ENCODE data around the gene NR2E3.
"Not testable (repeated sequence)": the region's sequence is repeated elsewhere in the genome, so short reads cannot be mapped to it uniquely, and the experiment has no call there.

NR2E3 gene

DNA sequence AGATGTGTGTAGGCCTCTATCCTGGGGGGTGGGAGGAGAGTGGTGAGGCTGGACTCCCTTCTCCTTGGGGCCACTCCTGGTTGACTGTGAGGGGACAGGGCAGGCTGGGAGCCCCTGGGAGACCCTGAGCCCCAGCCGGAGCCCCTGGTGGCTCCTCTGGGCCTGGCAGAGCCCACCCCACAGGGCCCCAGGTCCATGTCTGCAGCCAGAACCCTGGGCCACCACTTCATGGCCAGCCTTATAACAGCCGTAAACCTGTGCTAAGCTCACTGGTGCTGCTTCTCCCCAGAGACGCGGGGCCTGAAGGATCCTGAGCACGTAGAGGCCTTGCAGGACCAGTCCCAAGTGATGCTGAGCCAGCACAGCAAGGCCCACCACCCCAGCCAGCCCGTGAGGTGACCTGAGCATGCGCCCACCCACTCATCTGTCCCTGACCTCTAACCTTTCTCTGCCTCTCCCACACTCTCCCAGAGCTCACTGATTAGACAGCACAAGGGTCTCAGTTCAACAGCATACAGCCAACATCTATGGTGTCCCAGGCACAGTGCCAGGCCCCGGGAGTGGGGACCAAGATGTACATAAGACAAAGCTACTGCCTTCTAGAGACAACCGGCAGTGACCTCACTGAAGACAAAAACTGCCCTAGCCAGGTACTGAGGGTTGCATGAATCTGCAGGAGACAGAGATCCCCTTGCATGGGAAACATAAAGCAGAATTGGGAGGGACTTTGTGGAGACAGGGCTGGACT, 3.5 kb downstream of the NR2E3 start:
- in situ Hi-C loops (cut with MboI; ENCODE audit: low sequenced_read_pairs): no loop called here

DNA sequence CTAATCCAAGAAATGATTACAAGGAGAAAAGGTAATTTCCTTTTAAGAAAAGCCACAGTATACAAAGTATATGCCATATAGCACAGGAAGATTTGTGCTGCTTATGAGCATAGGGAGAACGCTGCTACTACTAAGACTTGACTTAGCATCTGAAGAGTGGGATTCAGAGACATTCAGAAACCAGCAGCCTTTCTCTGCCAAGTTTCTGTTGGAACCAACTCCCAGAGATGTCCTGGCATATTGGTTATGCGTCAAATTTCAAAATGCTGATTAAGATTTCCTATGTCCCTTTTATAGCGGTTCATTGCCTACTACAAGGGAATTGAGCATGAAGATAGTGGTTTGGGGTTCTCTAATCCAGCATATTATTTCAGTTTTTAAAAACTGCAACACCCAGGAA, 4.9 kb downstream of the NR2E3 start:
- in situ Hi-C loops (cut with MboI; ENCODE audit: low sequenced_read_pairs): no loop called here

DNA sequence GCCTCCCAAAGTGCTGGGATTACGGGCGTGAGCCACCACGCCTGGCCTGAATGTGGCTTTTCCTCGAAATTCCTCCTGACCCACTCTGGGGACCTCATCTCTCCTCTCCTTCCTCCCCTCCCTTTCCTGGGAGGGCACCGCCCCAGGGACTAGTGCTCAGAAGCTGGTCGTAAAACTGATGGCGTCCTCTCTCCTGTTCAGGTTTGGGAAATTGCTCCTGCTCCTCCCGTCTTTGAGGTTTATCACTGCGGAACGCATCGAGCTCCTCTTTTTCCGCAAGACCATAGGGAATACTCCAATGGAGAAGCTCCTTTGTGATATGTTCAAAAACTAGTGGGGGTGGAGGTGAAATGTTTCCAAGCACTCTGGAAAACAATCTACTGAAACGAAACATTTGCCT, 7.0 kb downstream of the NR2E3 start:
- in situ Hi-C loops (cut with MboI; ENCODE audit: low sequenced_read_pairs): no loop called here

DNA sequence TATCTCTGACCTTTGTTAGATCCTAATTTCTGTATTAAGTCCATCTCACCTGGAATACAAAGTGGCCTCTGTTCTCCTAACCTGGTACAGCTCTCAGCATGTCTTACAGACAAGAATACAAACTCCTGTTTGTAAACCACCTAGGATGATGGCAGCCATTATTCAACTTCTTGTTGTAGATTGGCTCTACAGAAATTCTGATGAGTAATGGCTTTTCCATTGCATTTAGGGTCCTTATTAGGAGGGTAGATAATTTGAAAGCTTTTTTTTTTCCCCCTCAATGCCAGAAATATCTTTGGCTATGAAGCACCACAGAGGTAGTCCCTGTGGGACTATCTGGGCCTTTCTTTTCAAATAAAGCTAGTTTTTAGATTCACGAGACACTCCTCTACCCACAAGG, 9.8 kb downstream of the NR2E3 start:
- in situ Hi-C loops (cut with MboI; ENCODE audit: low sequenced_read_pairs): no loop called here

DNA sequence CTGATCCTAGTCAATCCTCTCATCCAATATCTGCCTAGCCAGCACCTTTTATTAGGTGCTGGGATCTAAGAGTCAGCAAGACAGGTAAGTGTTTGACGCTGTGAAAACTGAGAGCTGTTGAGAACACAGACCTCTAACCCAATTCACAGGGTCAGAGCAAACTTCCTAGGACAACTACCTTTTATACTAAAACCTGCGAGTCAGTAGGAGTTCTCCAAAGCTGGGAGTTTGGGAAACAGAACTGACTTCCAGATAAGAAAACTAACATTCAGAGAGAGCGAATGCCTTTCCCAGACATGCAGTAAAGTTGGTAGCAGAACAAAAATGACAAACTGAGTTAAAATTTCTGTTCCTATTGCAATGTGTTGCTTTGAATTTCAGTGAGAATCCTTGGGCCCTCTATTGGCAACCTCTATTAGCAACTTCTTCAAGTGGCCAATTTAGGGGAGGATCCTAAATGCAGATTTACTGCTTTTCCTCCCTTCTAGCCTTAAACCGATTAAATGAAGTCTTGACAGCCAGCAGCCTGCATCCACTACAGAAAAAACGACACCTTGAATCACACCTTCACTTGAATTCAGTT, 11.3 kb downstream of the NR2E3 start:
- in situ Hi-C loops (cut with MboI; ENCODE audit: low sequenced_read_pairs): no loop called here

DNA sequence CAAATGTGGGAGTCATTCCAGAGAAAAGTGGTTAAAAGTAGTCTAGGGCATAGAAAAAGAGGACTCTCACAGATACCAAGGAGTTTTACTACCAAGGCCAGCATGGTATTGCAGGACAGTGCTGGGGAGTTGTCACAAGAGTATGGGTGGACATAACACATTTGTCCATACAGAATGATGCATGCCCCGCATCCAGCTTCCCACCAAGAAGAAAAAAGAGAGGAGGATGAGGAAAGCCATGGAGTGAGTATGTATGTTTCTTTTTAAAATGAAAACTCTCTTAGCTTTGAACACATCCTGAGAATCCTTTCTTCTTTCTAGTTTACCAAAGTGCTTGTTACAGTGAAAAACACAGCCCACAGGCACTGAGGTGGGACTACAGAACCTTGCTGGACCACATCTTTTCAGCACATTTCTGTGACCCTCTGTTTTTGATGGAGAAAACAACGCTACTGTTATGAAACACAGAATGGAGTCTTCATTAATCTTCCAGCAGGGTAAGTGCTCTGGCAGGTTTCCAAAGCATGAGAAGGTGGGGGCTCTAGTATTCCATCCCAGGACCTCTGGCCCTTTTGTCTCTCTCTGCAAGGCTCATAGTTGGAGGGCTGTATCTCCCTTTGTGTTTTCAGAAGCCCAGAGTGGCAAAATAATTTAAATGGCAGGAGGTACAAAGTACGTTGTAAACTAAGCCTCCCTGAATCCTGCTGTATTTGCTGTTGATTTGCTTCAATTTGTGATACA, 12.7 kb downstream of the NR2E3 start:
- in situ Hi-C loops (cut with MboI; ENCODE audit: low sequenced_read_pairs): no loop called here

DNA sequence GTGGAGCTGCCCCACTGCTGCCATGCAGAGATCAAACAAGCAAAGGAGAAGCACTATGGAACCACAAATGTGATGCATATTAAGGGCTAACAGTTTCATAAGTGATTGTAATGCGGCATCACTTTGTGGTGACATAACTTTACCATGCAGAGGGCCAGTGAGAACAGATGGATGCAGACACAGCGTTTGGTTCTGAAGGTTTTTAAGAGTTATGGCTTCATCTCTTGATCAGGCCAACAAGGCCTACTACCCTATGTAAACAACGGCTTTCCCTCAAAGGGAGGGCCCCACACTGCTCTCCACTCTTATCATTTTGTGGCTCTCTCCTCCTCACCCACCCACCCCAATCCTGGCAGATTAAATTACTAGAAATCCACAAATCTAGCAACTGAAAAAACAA, 13.4 kb downstream of the NR2E3 start:
- in situ Hi-C loops (cut with MboI; ENCODE audit: low sequenced_read_pairs): no loop called here

DNA sequence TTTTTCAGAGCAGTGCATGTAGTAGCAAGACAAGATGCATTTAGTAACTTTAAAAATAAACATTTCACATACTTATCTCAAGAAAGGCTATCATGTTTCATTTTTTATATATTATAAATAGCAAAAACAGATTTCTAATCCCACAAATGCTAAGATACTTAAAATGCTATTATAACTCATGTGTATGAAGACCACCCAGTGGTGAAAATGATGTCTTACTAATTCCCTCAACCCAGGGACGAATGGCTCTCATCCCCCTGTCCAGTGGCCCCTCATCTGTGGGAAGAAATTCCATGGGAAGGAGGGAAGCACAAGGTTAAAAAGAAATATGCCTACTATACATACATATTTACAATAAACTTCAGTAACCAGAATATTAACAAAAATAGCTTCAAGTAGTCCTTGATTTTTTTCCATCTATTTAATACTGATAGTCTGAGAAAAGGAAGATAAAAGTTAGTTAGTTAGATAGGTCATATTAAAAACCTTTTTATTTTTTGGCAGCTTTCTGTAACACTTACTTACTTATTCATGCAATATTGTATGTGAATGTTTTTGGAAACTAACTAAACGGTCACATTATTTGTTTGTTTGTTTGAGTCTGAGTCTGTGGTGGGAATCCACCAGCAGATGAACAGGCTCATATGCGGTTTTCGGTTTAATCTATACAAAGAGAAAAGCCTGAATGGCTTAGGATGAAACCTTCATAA, 14.8 kb downstream of the NR2E3 start:
- in situ Hi-C loops (cut with MboI; ENCODE audit: low sequenced_read_pairs): no loop called here

DNA sequence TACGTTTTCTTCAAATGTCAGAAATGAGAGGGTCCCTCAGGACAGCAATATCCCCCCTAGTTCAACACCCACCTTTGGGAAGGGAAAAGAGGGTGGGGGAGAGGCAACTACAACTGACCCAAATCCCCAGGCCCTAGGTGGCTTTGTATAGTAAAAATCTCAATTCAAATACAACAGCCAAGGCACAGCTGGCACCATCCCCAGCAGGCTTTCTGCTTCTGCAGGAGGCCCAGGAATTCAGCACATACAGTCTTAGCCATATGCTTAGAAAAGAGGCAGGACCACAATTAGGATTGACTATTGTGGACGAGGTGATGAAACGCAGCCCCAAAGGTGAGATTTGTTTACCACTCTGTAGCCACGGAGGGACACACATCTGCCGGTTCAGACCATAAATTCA, 15.8 kb downstream of the NR2E3 start:
- in situ Hi-C loops (cut with MboI; ENCODE audit: low sequenced_read_pairs): no loop called here

DNA sequence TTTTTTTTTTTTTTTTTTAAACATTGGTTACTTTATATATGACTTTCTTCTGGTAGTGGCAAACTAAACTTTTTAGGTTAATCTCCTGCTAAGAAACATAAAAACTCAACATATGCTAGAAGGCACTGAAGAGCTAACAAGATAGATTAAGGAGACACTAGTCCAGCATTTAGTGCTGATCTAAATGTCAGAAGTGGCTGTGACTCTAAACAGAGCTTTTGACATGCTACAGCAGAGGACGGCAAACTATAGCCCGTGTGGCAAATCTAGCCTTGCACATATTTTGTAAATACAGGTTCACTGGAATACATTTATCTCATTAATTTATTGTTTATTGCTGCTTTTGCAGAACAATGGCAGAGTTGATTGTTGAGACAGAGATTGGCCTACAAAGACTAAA, 20.6 kb downstream of the NR2E3 start:
- in situ Hi-C loops (cut with MboI; ENCODE audit: low sequenced_read_pairs): no loop called here

DNA sequence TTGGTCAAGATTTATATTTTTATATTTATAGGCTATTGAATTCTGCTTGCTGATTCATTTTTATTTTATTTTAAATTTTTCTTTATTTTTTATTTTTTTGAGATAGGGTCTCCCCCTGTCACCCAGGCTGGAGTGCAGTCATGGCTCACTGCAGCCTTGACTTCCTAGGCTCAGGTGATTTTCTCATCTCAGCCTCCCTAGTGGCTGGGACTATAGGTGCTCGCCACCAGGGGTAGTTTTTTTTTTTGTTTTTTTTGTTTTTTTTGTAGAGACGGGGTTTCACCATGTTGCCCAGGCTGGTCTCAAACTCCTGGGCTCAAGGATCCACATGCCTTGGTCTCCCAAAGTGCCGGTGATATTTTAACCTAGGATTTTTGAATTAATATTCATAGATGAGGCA, 31.2 kb downstream of the NR2E3 start:
- in situ Hi-C loops (cut with MboI; ENCODE audit: low sequenced_read_pairs): no loop called here

DNA sequence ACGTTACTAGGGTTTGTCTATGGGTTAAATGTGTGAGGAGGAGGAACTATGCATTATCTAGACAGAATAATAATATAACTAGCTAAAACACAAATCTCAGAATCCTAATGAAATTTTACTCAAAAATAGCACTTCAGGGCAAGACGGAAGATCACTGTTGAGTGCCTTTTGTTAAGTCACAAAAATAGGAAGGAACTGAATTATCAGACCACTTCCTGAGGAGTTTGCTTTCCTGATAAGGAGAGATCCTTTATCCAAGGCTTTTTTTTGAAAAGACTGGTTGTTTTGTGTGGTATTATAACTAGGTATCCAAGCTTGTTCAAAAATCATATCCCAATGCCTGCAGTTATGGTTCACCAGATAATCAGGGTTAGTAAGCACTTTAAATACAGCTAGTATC, 34.6 kb downstream of the NR2E3 start:
- in situ Hi-C loops (cut with MboI; ENCODE audit: low sequenced_read_pairs): no loop called here

DNA sequence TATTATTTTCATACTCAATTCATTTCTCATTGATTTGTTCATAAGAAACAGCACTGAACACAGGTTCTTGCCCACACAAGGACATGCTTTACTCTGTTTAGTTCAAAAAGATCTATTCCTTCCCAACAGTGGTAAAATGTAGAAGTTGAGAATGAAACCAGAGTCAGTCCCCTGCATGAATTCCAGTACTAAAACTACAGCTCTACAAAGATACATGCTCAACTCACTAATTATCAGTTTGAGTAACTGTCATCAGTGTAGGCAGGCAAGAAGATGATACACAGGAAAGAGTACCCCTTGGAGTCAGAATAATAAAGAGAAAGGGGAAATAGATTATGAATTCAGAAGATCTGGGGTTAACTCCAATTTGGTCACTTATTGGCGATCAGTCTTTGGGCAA, 43.2 kb downstream of the NR2E3 start:
- in situ Hi-C loops (cut with MboI; ENCODE audit: low sequenced_read_pairs): no loop called here

DNA sequence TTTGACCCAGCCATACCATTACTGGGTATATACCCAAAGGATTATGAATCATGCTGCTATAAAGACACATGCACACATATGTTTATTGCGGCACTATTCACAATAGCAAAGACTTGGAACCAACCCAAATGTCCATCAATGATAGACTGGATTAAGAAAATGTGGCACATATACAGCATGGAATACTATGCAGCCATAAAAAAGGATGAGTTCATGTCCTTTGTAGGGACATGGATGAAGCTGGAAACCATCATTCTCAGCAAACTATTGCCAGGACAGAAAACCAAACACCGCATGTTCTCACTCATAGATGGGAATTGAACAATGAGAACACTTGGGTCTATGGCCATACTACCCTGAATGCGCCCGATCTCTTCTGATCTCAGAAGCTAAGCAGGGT, 47.9 kb downstream of the NR2E3 start:
- in situ Hi-C loops (cut with MboI; ENCODE audit: low sequenced_read_pairs): not testable (repeated sequence)
